IMR-90 (cell line): Measurements from ENCODE around the gene TMEM235. TPM values are rescaled to one million over a fixed set of nuclear protein-coding genes. Genes with fewer than 3 reads are reported as not detected.

Source experiments
- ATAC-seq: fragments of 200-7000 bp; cut with Tn5 transposase; 2 replicates; pipeline ENCODE4 v1.9.1; 2020; ENCODE audit warnings: low read depth, mild to moderate bottlenecking, moderate library complexity
- BruUV-seq: library from RNA; stranded (reverse); fragments of 400-500 nt; replicated peaks from 2 replicates; lab custom pipeline; 2021; lab: Mats Ljungman, UMichigan
- CTCF ChIA-PET: fragments of 300-600 bp; formaldehyde crosslinking; extraction: SDS; loops from one replicate; lab custom pipeline; 2021; ENCODE audit warnings: antibody characterized with exemption; lab: Yijun Ruan, JAX
- POLR2A ChIA-PET: fragments of 300-600 bp; sonication (Branson Sonifier 250); formaldehyde crosslinking; loops from one replicate; lab custom pipeline; 2022; ENCODE audit warnings: antibody characterized with exemption; ENCODE audit not compliant: unreplicated experiment; lab: Charles Lee
- DNase-seq: peaks from one replicate; pipeline ENCODE4 v3.0.0; 2013
- H2AFZ ChIP-seq: replicated peaks from 2 replicates; pipeline ENCODE3; 2013; ENCODE audit warnings: low read length, mild to moderate bottlenecking; ENCODE audit not compliant: poor library complexity
- H2AK5ac ChIP-seq: 2 replicates; pipeline ENCODE4 v1.6.1; 2013; ENCODE audit warnings: low read depth, low read length, inconsistent platforms
- H2AK9ac ChIP-seq: replicated peaks from 2 replicates; pipeline ENCODE3; 2013; ENCODE audit warnings: mild to moderate bottlenecking, low read depth, low read length, moderate library complexity; ENCODE audit not compliant: poor library complexity
- H2BK120ac ChIP-seq: 2 replicates; pipeline ENCODE4 v1.6.1; 2013; ENCODE audit warnings: low read depth, low read length, inconsistent platforms
- H2BK15ac ChIP-seq: 3 replicates; pipeline ENCODE4 v1.6.1; 2013; ENCODE audit warnings: low read depth, low read length, inconsistent platforms
- H2BK20ac ChIP-seq: 2 replicates; pipeline ENCODE4 v1.6.1; 2013; ENCODE audit warnings: low read depth, mild to moderate bottlenecking, inconsistent platforms, low read length, moderate library complexity
- H2BK5ac ChIP-seq: 2 replicates; pipeline ENCODE4 v1.6.1; 2013; ENCODE audit warnings: mild to moderate bottlenecking, low read depth, low read length, inconsistent platforms; ENCODE audit not compliant: poor library complexity, severe bottlenecking
- H3K14ac ChIP-seq: replicated peaks from 2 replicates; pipeline ENCODE4 v1.6.1; 2013; ENCODE audit warnings: low read depth, low read length, inconsistent platforms
- H3K18ac ChIP-seq: 2 replicates; pipeline ENCODE4 v1.6.1; 2013; ENCODE audit warnings: low read depth, low read length, control low read depth
- H3K23ac ChIP-seq: 2 replicates; pipeline ENCODE4 v1.6.1; 2013; ENCODE audit warnings: low read depth, low read length, inconsistent platforms
- H3K27ac ChIP-seq: 2 replicates; pipeline ENCODE4 v1.5.1; 2013; ENCODE audit warnings: mild to moderate bottlenecking, control low read depth, low read length; ENCODE audit not compliant: insufficient read depth
- H3K27me3 ChIP-seq: 2 replicates; pipeline ENCODE4 v1.6.1; 2013; ENCODE audit warnings: low read length; ENCODE audit not compliant: control insufficient read depth, insufficient read depth
- H3K36me3 ChIP-seq: 2 replicates; pipeline ENCODE4 v1.6.1; 2013; ENCODE audit warnings: low read length, mixed read lengths; ENCODE audit not compliant: control insufficient read depth, insufficient read depth
- H3K4ac ChIP-seq: 2 replicates; pipeline ENCODE4 v1.6.1; 2013; ENCODE audit warnings: low read depth, low read length, inconsistent platforms
- H3K4me1 ChIP-seq: 2 replicates; pipeline ENCODE4 v1.6.1; 2013; ENCODE audit warnings: low read length, mixed read lengths; ENCODE audit not compliant: control insufficient read depth, insufficient read depth
- H3K4me2 ChIP-seq: 2 replicates; pipeline ENCODE4 v1.6.1; 2013; ENCODE audit warnings: low read depth, mild to moderate bottlenecking, control low read depth, low read length, moderate library complexity
- H3K4me3 ChIP-seq: 2 replicates; pipeline ENCODE4 v1.5.1; 2013; ENCODE audit warnings: low read depth, mild to moderate bottlenecking, control low read depth, low read length, moderate library complexity; ENCODE audit not compliant: insufficient read depth
- H3K56ac ChIP-seq: 2 replicates; pipeline ENCODE4 v1.6.1; 2013; ENCODE audit warnings: low read length, inconsistent platforms; ENCODE audit not compliant: insufficient read depth; ENCODE audit errors: extremely low read depth
- H3K79me1 ChIP-seq, 2 experiments: 2 replicates each; pipeline ENCODE4 v1.6.1; 2013; ENCODE audit warnings: low read length in 2 of 2, inconsistent platforms in 1 of 2, low read depth in 1 of 2
- H3K9ac ChIP-seq: 2 replicates; pipeline ENCODE4 v1.6.1; 2013; ENCODE audit warnings: low read depth, low read length, control low read depth
- H3K9me1 ChIP-seq: 2 replicates; pipeline ENCODE4 v1.6.1; 2013; ENCODE audit warnings: low read length, inconsistent platforms; ENCODE audit not compliant: insufficient read depth
- H3K9me3 ChIP-seq: 2 replicates; pipeline ENCODE4 v1.6.1; 2013; ENCODE audit warnings: low read length; ENCODE audit not compliant: control insufficient read depth, insufficient read depth
- H4K20me1 ChIP-seq: 2 replicates; pipeline ENCODE4 v1.6.1; 2013; ENCODE audit warnings: low read length, inconsistent platforms; ENCODE audit not compliant: insufficient read depth
- H4K5ac ChIP-seq: 2 replicates; pipeline ENCODE4 v1.6.1; 2013; ENCODE audit warnings: mild to moderate bottlenecking, low read depth, low read length, control low read depth
- H4K8ac ChIP-seq, 2 experiments: 2 replicates each; pipeline ENCODE4 v1.6.1; 2013; ENCODE audit warnings: low read depth in 2 of 2, low read length in 2 of 2, control low read depth in 1 of 2, inconsistent platforms in 1 of 2
- H4K91ac ChIP-seq: 2 replicates; pipeline ENCODE4 v1.6.1; 2013; ENCODE audit warnings: low read depth, low read length, inconsistent platforms; ENCODE audit not compliant: insufficient read depth
- BHLHE40 ChIP-seq: fragments of 150-350 bp; IDR thresholded peaks from 2 replicates; pipeline ENCODE4 v1.6.1; 2016; ENCODE audit warnings: mild to moderate bottlenecking, low read depth, low read length
- CEBPB ChIP-seq: IDR thresholded peaks from 2 replicates; pipeline ENCODE4 v1.6.1; 2012; ENCODE audit warnings: low read depth, low read length, improper control_type of control experiment
- CHD1 ChIP-seq: IDR thresholded peaks from 2 replicates; pipeline ENCODE4 v1.6.1; 2012; ENCODE audit warnings: low read depth, low read length, improper control_type of control experiment
- FOS ChIP-seq: fragments of 150-350 bp; IDR thresholded peaks from 2 replicates; pipeline ENCODE4 v1.6.1; 2016; ENCODE audit warnings: low read depth, low read length
- MAFK ChIP-seq: IDR thresholded peaks from 2 replicates; pipeline ENCODE4 v1.6.1; 2012; ENCODE audit warnings: low read depth, low read length, improper control_type of control experiment
- MAZ ChIP-seq: IDR thresholded peaks from 2 replicates; pipeline ENCODE4 v1.6.1; 2012; ENCODE audit warnings: low read depth, mild to moderate bottlenecking, low read length, improper control_type of control experiment, moderate library complexity, borderline replicate concordance
- MXI1 ChIP-seq: IDR thresholded peaks from 2 replicates; pipeline ENCODE4 v1.6.1; 2012; ENCODE audit warnings: low read depth, mild to moderate bottlenecking, low read length, moderate library complexity, borderline replicate concordance
- NFE2L2 ChIP-seq: fragments of 150-350 bp; IDR thresholded peaks from 2 replicates; pipeline ENCODE4 v1.6.1; 2016; ENCODE audit warnings: low read depth, mild to moderate bottlenecking, low read length
- POLR2A ChIP-seq: IDR thresholded peaks from 2 replicates; pipeline ENCODE4 v1.6.1; 2012; ENCODE audit warnings: mild to moderate bottlenecking, low read depth, low read length
- RAD21 ChIP-seq: IDR thresholded peaks from 2 replicates; pipeline ENCODE4 v1.6.1; 2012; ENCODE audit warnings: low read length, improper control_type of control experiment
- RFX5 ChIP-seq: IDR thresholded peaks from 2 replicates; pipeline ENCODE4 v1.8.0; 2012; ENCODE audit warnings: low read depth, mild to moderate bottlenecking, low read length, moderate library complexity
- SMC3 ChIP-seq: fragments of 150-350 bp; IDR thresholded peaks from 2 replicates; pipeline ENCODE4 v1.6.1; 2016; ENCODE audit warnings: low read depth, mild to moderate bottlenecking, antibody characterized with exemption, low read length, moderate library complexity
- WGBS, 2 experiments: methylation state at CpG; one replicate each; pipeline versions ENCODE4 v1.1.5 to v1.1.7; 2013; ENCODE audit warnings: missing lambda C conversion rate in 2 of 2; ENCODE audit not compliant: insufficient read length in 1 of 2; ENCODE audit errors: extremely low coverage in 2 of 2; 5-methylcytosine and 5-hydroxymethylcytosine counted together
- dilution Hi-C: fragments of 300-500 bp; cut with HindIII; formaldehyde crosslinking; loops from one replicate; pipeline ENCODE4 v1.14.3; 2018; ENCODE audit warnings: low sequenced_read_pairs; ENCODE audit not compliant: unreplicated experiment
- in situ Hi-C: fragments of 300-500 bp; cut with MboI; formaldehyde crosslinking; loops from 3 replicates; pipeline ENCODE4 v1.14.3; 2019; ENCODE audit warnings: low sequenced_read_pairs, inconsistent platforms, mixed read lengths
- intact Hi-C: fragments of 100-400 bp; cut with micrococcal nuclease; formaldehyde crosslinking; loops from 2 replicates; pipeline ENCODE4 v1.10.0; 2022
- polyA plus RNA-seq, 3 experiments: library from polyadenylated mRNA; depleted of rRNA; stranded (reverse); fragments of >200 nt; gene quantifications; 2 replicates each; pipeline ENCODE4 v1.2.3, GENCODE V29; 2012; ENCODE audit warnings: low replicate concordance in 1 of 3
- total RNA-seq: library from RNA; depleted of rRNA; stranded (reverse); fragments of >200 nt; gene quantifications from 2 replicates; pipeline ENCODE4 v1.2.3, GENCODE V29; 2012
- TF ChIP-seq, protein P1 (sequence below): fragments of 150-350 bp; IDR thresholded peaks from 2 replicates; pipeline ENCODE4 v1.6.1; 2017; ENCODE audit warnings: mild to moderate bottlenecking, antibody characterized with exemption, low read length, low read depth
- TF ChIP-seq, protein P2 (sequence below): fragments of 150-350 bp; IDR thresholded peaks from 2 replicates; pipeline ENCODE4 v1.6.1; 2016; ENCODE audit warnings: low read depth, mild to moderate bottlenecking, low read length, moderate library complexity, borderline replicate concordance

Gene TMEM235
- total and polyA plus RNA-seq, 2 of the 4 experiments (the other 2 are of a cell fraction), result not detected

DNA sequence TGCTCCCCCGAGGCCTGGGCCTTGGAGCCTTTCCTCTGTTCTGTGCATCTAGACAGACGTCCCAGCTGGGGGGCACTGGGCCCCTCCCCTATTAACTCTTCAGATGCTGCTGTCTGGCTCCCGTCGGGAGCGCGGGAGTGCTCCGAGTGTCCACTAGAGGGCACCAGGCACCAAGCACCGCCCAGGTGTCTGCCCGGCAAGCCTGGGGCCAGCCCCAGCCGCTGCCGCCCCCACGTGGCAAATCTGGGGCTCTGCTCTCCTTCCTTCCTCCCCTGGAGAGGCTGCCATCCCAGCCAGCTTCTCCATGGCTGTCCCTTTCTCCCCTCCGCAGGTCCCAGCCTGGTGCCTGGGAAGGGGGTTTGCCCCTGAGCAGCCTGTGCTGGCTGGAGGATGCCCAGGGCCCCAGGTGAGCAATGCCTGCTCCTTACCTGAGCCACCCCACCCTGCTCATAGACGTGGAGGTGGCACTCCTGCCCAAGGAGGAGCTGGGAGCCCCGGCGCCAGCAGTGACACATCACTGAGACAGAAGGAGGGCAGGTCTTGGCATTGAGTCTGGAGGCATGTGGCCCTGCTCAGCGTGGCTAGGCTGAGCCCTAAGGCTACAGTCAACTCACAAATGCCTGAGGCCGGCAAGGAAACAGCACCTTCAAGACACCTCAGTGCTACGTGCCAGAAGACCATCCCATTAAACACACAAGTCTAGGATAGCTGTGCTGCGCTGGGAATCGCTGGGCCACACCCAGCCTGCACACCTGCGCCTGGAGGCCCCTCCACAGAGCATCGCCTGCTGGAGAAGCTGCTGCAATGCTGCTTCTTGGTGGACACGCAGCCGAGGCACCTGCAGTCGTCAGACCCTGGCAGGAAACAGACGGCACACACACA, 19.7 kb downstream of the TMEM235 start (continued):
- TF ChIP-seq, protein P1, sequence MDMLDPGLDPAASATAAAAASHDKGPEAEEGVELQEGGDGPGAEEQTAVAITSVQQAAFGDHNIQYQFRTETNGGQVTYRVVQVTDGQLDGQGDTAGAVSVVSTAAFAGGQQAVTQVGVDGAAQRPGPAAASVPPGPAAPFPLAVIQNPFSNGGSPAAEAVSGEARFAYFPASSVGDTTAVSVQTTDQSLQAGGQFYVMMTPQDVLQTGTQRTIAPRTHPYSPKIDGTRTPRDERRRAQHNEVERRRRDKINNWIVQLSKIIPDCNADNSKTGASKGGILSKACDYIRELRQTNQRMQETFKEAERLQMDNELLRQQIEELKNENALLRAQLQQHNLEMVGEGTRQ, result peak; percentile 75

DNA sequence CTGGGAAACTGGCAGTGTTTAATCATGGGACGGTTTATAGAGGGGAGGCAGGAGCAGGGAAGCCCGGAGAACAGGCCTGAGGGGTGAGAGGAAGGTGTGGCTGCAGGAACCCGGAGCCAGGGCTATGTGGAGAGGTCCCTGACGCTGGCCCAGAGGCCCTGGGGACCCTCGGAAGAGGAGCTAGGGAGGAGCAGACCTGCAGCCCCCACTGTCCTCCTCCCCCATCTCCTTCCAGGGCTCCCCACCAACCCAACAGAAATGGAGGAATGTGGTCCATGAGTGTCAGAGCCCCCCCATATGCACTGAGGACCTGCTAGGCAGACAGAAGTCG, 20.3 kb downstream of the TMEM235 start:
- no peak overlapping the region for H4K5ac ChIP-seq
- H3K14ac ChIP-seq, result no peak overlapping the region
- DNase-seq (no peak), ATAC-seq (no peak)
- BruUV-seq, result no TSS peak
- H3K9me3 ChIP-seq, result no peaks in the 10 kb centered on the region
- intact Hi-C loops, result loop anchor here (1.0 to 10.0 kb wide), 4 partner anchors 109 to 453 kb away; partner anchors contain the start of gene SOCS3
- H4K20me1 ChIP-seq, result no peaks in the 10 kb centered on the region
- H3K18ac ChIP-seq, result no peak overlapping the region
- peaks cover 6% of the 10 kb centered on the region for H3K4me1 ChIP-seq
- H3K4me3 ChIP-seq, result no peak overlapping the region
- no peak overlapping the region for H4K91ac ChIP-seq
- no peak overlapping the region for H3K4me2 ChIP-seq
- no peaks in the 10 kb centered on the region for H3K36me3 ChIP-seq
- no peak overlapping the region for H2BK5ac ChIP-seq
- H2BK120ac ChIP-seq, result no peak overlapping the region
- H3K27me3 ChIP-seq, result peaks cover 3% of the 10 kb centered on the region; the same call in 1 of the 2 replicates
- in situ Hi-C loops, result no loop called here
- dilution Hi-C loops, result no loop called here
- no peak overlapping the region for H3K4ac ChIP-seq
- no peak overlapping the region for H3K9ac ChIP-seq
- H3K27ac ChIP-seq, result no peak overlapping the region
- no peak overlapping the region for H4K8ac ChIP-seq
- ChIA-PET CTCF (interaction anchor here (0.8 to 1.5 kb wide), 5 partner anchors 13 to 457 kb away, joined by 3 to 5 read pairs (median 4); no protein-coding TSS in a partner anchor), POLR2A (no interaction called here)
- WGBS, 2 experiments, result 33% methylated on average over 1 of the region's 6 CpGs; no CpG with 5 or more reads in 1 of the 2 experiments
- 0 out of 2 replicates have a peak, but pooled peaks cover 6% of the 10 kb centered on the region for H3K9me1 ChIP-seq
- H2AFZ ChIP-seq, result no peak overlapping the region
- peaks cover 0 to 4% of the 10 kb centered on the region in 2 experiments; a peak in 1 of 4 replicates for H3K79me1 ChIP-seq
- no peak overlapping the region for H2BK20ac ChIP-seq
- H3K23ac ChIP-seq, result no peak overlapping the region
- H3K56ac ChIP-seq, result no peak overlapping the region
- H2AK5ac ChIP-seq, result no peak overlapping the region
- no peak overlapping the region for H2AK9ac ChIP-seq
- H2BK15ac ChIP-seq, result no peak overlapping the region
- TF ChIP-seq, protein P1, result no peak
- TF ChIP-seq FOS, result no peak
- TF ChIP-seq CEBPB, result no peak
- no peak for TF ChIP-seq RAD21
- no peak for TF ChIP-seq MAFK
- TF ChIP-seq MXI1, result no peak
- TF ChIP-seq RFX5, result no peak
- no peak for TF ChIP-seq BHLHE40
- no peak for TF ChIP-seq NFE2L2
- no peak for TF ChIP-seq MAZ
- TF ChIP-seq, protein P2, sequence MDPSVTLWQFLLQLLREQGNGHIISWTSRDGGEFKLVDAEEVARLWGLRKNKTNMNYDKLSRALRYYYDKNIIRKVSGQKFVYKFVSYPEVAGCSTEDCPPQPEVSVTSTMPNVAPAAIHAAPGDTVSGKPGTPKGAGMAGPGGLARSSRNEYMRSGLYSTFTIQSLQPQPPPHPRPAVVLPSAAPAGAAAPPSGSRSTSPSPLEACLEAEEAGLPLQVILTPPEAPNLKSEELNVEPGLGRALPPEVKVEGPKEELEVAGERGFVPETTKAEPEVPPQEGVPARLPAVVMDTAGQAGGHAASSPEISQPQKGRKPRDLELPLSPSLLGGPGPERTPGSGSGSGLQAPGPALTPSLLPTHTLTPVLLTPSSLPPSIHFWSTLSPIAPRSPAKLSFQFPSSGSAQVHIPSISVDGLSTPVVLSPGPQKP, result no peak
- TF ChIP-seq CHD1, result no peak
- no peak for TF ChIP-seq SMC3
- no peak for TF ChIP-seq POLR2A
